H1 (cell line): ENCODE measurements around the gene NOC4L.

Experiments
- HDAC6 ChIP-seq: IDR thresholded peaks from one replicate; pipeline ENCODE4 v1.7.1; 2012; ENCODE audit warnings: low read depth, mild to moderate bottlenecking, inconsistent platforms, low read length, moderate library complexity
- JUND ChIP-seq: IDR thresholded peaks from 2 replicates; pipeline ENCODE4 v1.6.1; 2011; ENCODE audit warnings: mild to moderate bottlenecking, improper control_type of control experiment, low read length
- TF ChIP-seq, protein P1 (sequence below), 3 experiments: IDR thresholded peaks; 1 replicate in 2 of 3; 2 replicates in 1 of 3; pipeline versions ENCODE4 v1.5.1 to v1.6.1; 2011; ENCODE audit warnings: low read length in 3 of 3, mild to moderate bottlenecking in 3 of 3, inconsistent platforms in 2 of 3, low read depth in 1 of 3, moderate library complexity in 1 of 3; ENCODE audit not compliant: insufficient read depth in 1 of 3; ENCODE audit errors: control extremely low read depth in 1 of 3

DNA sequence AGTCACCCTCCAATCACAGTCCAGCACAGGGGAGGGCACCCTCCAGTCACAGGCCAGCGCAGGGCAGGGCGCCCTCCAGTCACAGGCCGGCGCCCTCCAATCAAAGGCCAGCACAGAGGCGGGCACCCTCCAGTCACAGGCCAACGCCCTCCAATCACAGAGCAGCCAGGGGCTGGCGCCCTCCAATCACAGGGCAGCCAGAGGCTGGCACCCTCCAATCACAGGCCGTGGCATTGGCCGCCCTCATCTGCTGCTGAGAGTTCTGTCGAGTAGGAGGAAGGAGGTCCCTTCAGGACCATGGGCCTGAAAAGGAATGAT is 26.7 kb upstream of the NOC4L start:
- TF ChIP-seq HDAC6 (no peak), JUND (no peak)
- TF ChIP-seq, protein P1, sequence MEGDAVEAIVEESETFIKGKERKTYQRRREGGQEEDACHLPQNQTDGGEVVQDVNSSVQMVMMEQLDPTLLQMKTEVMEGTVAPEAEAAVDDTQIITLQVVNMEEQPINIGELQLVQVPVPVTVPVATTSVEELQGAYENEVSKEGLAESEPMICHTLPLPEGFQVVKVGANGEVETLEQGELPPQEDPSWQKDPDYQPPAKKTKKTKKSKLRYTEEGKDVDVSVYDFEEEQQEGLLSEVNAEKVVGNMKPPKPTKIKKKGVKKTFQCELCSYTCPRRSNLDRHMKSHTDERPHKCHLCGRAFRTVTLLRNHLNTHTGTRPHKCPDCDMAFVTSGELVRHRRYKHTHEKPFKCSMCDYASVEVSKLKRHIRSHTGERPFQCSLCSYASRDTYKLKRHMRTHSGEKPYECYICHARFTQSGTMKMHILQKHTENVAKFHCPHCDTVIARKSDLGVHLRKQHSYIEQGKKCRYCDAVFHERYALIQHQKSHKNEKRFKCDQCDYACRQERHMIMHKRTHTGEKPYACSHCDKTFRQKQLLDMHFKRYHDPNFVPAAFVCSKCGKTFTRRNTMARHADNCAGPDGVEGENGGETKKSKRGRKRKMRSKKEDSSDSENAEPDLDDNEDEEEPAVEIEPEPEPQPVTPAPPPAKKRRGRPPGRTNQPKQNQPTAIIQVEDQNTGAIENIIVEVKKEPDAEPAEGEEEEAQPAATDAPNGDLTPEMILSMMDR (IDR thresholded peaks at IDR 0.05; ENCODE audit: control extremely low read depth in 1 of 3, insufficient read depth in 1 of 3, low read depth in 1 of 3, low read length in 3 of 3) = no peak
